H1 (cell line): ENCODE results near the gene SGMS2. TPM values are rescaled to one million over a fixed set of nuclear protein-coding genes. Genes with fewer than 3 reads are reported as not detected.

Experiments used
- CTCF ChIA-PET: fragments of 300-600 bp; sonication (Branson Sonifier 250); formaldehyde crosslinking; loops from one replicate; lab custom pipeline; 2021; ENCODE audit not compliant: partially characterized antibody; lab: Charles Lee
- POLR2A ChIA-PET: fragments of 300-600 bp; sonication (Branson Sonifier 250); formaldehyde crosslinking; loops from one replicate; lab custom pipeline; 2021; ENCODE audit warnings: inconsistent platforms; ENCODE audit not compliant: partially characterized antibody; lab: Charles Lee
- DNase-seq, 2 experiments: peaks; one replicate each; pipeline versions ENCODE4 v3.0.0 to v3.0.0-alpha.2; 2010 to 2022; ENCODE audit warnings: low spot score in 2 of 2, low read depth in 1 of 2, mixed read lengths in 1 of 2
- FAIRE-seq: peaks from 2 replicates; lab custom pipeline; 2011; peaks lifted over from hg19 to GRCh38; lab: Jason Lieb, UNC
- H2AFZ ChIP-seq: 2 replicates; pipeline ENCODE4 v1.8.1; 2012; ENCODE audit warnings: low read length, inconsistent platforms
- H2AK5ac ChIP-seq: 2 replicates; pipeline ENCODE4 v1.6.1; 2013; ENCODE audit warnings: low read depth, low read length
- H2BK120ac ChIP-seq: replicated peaks from 2 replicates; pipeline ENCODE3; 2013; ENCODE audit warnings: low read depth, low read length, inconsistent platforms
- H2BK12ac ChIP-seq: 2 replicates; pipeline ENCODE4 v1.6.1; 2013; ENCODE audit warnings: low read depth, low read length
- H2BK15ac ChIP-seq: 2 replicates; pipeline ENCODE4 v1.6.1; 2013; ENCODE audit warnings: low read length
- H2BK20ac ChIP-seq: 2 replicates; pipeline ENCODE4 v1.6.1; 2013; ENCODE audit warnings: low read length
- H2BK5ac ChIP-seq: 2 replicates; pipeline ENCODE4 v1.6.1; 2013; ENCODE audit warnings: low read depth, low read length
- H3K14ac ChIP-seq: 2 replicates; pipeline ENCODE4 v1.6.1; 2013; ENCODE audit warnings: inconsistent platforms; ENCODE audit not compliant: insufficient read length
- H3K18ac ChIP-seq: 2 replicates; pipeline ENCODE4 v1.6.1; 2013; ENCODE audit warnings: low read length; ENCODE audit errors: extremely low read depth
- H3K23ac ChIP-seq: 2 replicates; pipeline ENCODE4 v1.6.1; 2013; ENCODE audit warnings: inconsistent platforms; ENCODE audit not compliant: insufficient read length
- H3K23me2 ChIP-seq: 2 replicates; pipeline ENCODE4 v1.6.1; 2013; ENCODE audit warnings: low read depth, low read length
- H3K27ac ChIP-seq: 2 replicates; pipeline ENCODE4 v1.6.1; 2011; ENCODE audit warnings: low read depth, low read length, inconsistent platforms
- H3K27me3 ChIP-seq, 4 experiments: replicated peaks in 1 of 4; 1 replicate in 1 of 4; 2 replicates in 3 of 4; pipeline versions ENCODE4 v1.6.1 to v1.8.1; 2011 to 2013; ENCODE audit warnings: low read length in 3 of 4, mild to moderate bottlenecking in 3 of 4, inconsistent platforms in 2 of 4, mixed read lengths in 2 of 4, moderate library complexity in 1 of 4; ENCODE audit not compliant: control insufficient read depth in 3 of 4, insufficient read depth in 3 of 4; ENCODE audit errors: extremely low read depth in 1 of 4
- H3K36me3 ChIP-seq, 4 experiments: 2 replicates each; pipeline versions ENCODE4 v1.6.1 to v1.8.1; 2011 to 2013; ENCODE audit warnings: mild to moderate bottlenecking in 4 of 4, low read length in 3 of 4, moderate library complexity in 2 of 4, control low read depth in 1 of 4, inconsistent platforms in 1 of 4; ENCODE audit not compliant: insufficient read depth in 4 of 4, control insufficient read depth in 2 of 4
- H3K4ac ChIP-seq: replicated peaks from 2 replicates; pipeline ENCODE3; 2013; ENCODE audit warnings: low read length, low read depth, mixed read lengths, inconsistent platforms; ENCODE audit not compliant: insufficient read length
- H3K4me1 ChIP-seq, 4 experiments: replicated peaks in 1 of 4; 1 replicate in 1 of 4; 2 replicates in 3 of 4; pipeline versions ENCODE4 v1.6.1 to v1.8.1; 2011 to 2013; ENCODE audit warnings: low read length in 3 of 4, inconsistent platforms in 2 of 4, mixed read lengths in 1 of 4; ENCODE audit not compliant: insufficient read depth in 4 of 4, control insufficient read depth in 3 of 4
- H3K4me2 ChIP-seq, 2 experiments: 2 replicates each; pipeline versions ENCODE4 v1.6.1 to v1.8.1; 2011 to 2013; ENCODE audit warnings: low read depth in 2 of 2, low read length in 2 of 2, control low read depth in 1 of 2, inconsistent platforms in 1 of 2, mild to moderate bottlenecking in 1 of 2; ENCODE audit not compliant: insufficient read depth in 1 of 2
- H3K4me3 ChIP-seq, 4 experiments: fragments of 200-600, 300-600 bp in 1 of 4; sonication (generic), shearing (Covaris generic), sonication (Bioruptor Twin) in 1 of 4; 2 replicates each; pipeline versions ENCODE4 v1.5.1 to v1.8.1; 2011 to 2016; ENCODE audit warnings: low read length in 4 of 4, low read depth in 3 of 4, control low read depth in 2 of 4, inconsistent platforms in 2 of 4, mild to moderate bottlenecking in 2 of 4, mixed read lengths in 1 of 4, moderate library complexity in 1 of 4; ENCODE audit not compliant: insufficient read depth in 2 of 4; ENCODE audit errors: extremely low read depth in 1 of 4
- H3K56ac ChIP-seq: replicated peaks from 2 replicates; pipeline ENCODE3; 2013; ENCODE audit warnings: low read depth, mild to moderate bottlenecking, mixed read lengths, low read length, inconsistent platforms; ENCODE audit not compliant: insufficient read length
- H3K79me1 ChIP-seq: 2 replicates; pipeline ENCODE4 v1.6.1; 2013; ENCODE audit warnings: low read depth, low read length, control low read depth
- H3K79me2 ChIP-seq, 2 experiments: 2 replicates each; pipeline versions ENCODE4 v1.6.1 to v1.8.1; 2012 to 2013; ENCODE audit warnings: low read length in 2 of 2, mild to moderate bottlenecking in 2 of 2, inconsistent platforms in 1 of 2; ENCODE audit not compliant: insufficient read depth in 2 of 2, control insufficient read depth in 1 of 2
- H3K9ac ChIP-seq, 4 experiments: replicated peaks in 1 of 4; 1 replicate in 1 of 4; 2 replicates in 3 of 4; pipeline versions ENCODE4 v1.6.1 to v1.8.1; 2011 to 2013; ENCODE audit warnings: low read depth in 3 of 4, low read length in 3 of 4, control low read depth in 2 of 4, mild to moderate bottlenecking in 2 of 4, moderate library complexity in 2 of 4, inconsistent platforms in 1 of 4; ENCODE audit errors: extremely low read depth in 1 of 4
- H3K9me3 ChIP-seq, 2 experiments: 2 replicates each; pipeline versions ENCODE4 v1.6.1 to v1.8.1; 2012 to 2013; ENCODE audit warnings: mild to moderate bottlenecking in 2 of 2, moderate library complexity in 2 of 2, control low read depth in 1 of 2, inconsistent platforms in 1 of 2, low read depth in 1 of 2, low read length in 1 of 2, mixed read lengths in 1 of 2; ENCODE audit not compliant: insufficient read depth in 2 of 2
- H4K20me1 ChIP-seq, 2 experiments: replicated peaks in 1 of 2; 2 replicates each; pipeline versions ENCODE3 to v1.8.1; 2011 to 2013; ENCODE audit warnings: inconsistent platforms in 2 of 2, low read length in 2 of 2, mild to moderate bottlenecking in 1 of 2; ENCODE audit not compliant: insufficient read depth in 2 of 2, control insufficient read depth in 1 of 2
- H4K5ac ChIP-seq: 2 replicates; pipeline ENCODE4 v1.6.1; 2013; ENCODE audit warnings: low read length, low read depth, mixed read lengths, inconsistent platforms; ENCODE audit not compliant: insufficient read length
- H4K8ac ChIP-seq: 2 replicates; pipeline ENCODE4 v1.8.0; 2013; ENCODE audit warnings: mild to moderate bottlenecking, moderate library complexity, low read length, inconsistent platforms; ENCODE audit not compliant: insufficient read depth; ENCODE audit errors: extremely low read depth
- H4K91ac ChIP-seq: replicated peaks from 2 replicates; pipeline ENCODE3; 2013; ENCODE audit warnings: low read length, mixed read lengths, inconsistent platforms; ENCODE audit not compliant: insufficient read length
- GTF2F1 ChIP-seq: IDR thresholded peaks from 2 replicates; pipeline ENCODE4 v1.6.1; 2012; ENCODE audit warnings: low read depth, low read length, improper control_type of control experiment, borderline replicate concordance
- NANOG ChIP-seq: IDR thresholded peaks from 2 replicates; pipeline ENCODE4 v1.6.1; 2011; ENCODE audit warnings: low read length, low read depth, mild to moderate bottlenecking, inconsistent platforms; ENCODE audit not compliant: insufficient read depth, poor library complexity, severe bottlenecking
- SIRT6 ChIP-seq: IDR thresholded peaks from one replicate; pipeline ENCODE4 v1.7.1; 2012; ENCODE audit warnings: low read length, inconsistent platforms
- ZNF274 ChIP-seq: IDR thresholded peaks from 2 replicates; pipeline ENCODE4 v1.7.0; 2012; ENCODE audit warnings: low read length, borderline replicate concordance; ENCODE audit errors: extremely low read depth
- WGBS, 2 experiments: shearing (Covaris generic) in 1 of 2; methylation state at CpG; one replicate each; pipeline versions ENCODE4 v1.1.6 to v1.1.7; 2013 to 2015; ENCODE audit warnings: low lambda C conversion rate in 2 of 2, mixed read lengths in 2 of 2, inconsistent platforms in 1 of 2, low coverage in 1 of 2, missing lambda C conversion rate in 1 of 2; ENCODE audit not compliant: insufficient replicate concordance in 2 of 2, insufficient coverage in 1 of 2, insufficient read length in 1 of 2; ENCODE audit errors: extremely low coverage in 1 of 2, missing lambda C conversion rate in 1 of 2; 5-methylcytosine and 5-hydroxymethylcytosine counted together
- polyA plus RNA-seq, 7 experiments: library from polyadenylated mRNA; depleted of rRNA in 3 of 7; stranded (reverse) in 5 of 7; unstranded in 2 of 7; fragments of >200 nt in 5 of 7; fragments of 200-250 nt in 2 of 7; gene quantifications; 1 replicate in 5 of 7; 2 replicates in 1 of 7; 4 replicates in 1 of 7; pipeline versions ENCODE4 v1.2.1 to v1.2.3, GENCODE V29; 2011 to 2013; ENCODE audit warnings: missing spikeins in 2 of 7, mixed read lengths in 2 of 7
- total RNA-seq: library from RNA; stranded (reverse); fragmentation: NEBNext Ultra II Directional; extraction: Animal tissue kit (Norgen Biotek cat#: 25700); gene quantifications from 2 replicates; pipeline ENCODE4 v1.2.1, GENCODE V29; 2021
- TF ChIP-seq, protein P1 (sequence below): IDR thresholded peaks from 2 replicates; pipeline ENCODE4 v1.6.1; 2012; ENCODE audit warnings: low read length, inconsistent platforms

SGMS2 gene
- total and polyA plus RNA-seq, 2 of the 8 experiments (the other 6 are each of a cell fraction or from before 2014, with no cell fraction given), result 0.04 to 1.3 TPM

DNA sequence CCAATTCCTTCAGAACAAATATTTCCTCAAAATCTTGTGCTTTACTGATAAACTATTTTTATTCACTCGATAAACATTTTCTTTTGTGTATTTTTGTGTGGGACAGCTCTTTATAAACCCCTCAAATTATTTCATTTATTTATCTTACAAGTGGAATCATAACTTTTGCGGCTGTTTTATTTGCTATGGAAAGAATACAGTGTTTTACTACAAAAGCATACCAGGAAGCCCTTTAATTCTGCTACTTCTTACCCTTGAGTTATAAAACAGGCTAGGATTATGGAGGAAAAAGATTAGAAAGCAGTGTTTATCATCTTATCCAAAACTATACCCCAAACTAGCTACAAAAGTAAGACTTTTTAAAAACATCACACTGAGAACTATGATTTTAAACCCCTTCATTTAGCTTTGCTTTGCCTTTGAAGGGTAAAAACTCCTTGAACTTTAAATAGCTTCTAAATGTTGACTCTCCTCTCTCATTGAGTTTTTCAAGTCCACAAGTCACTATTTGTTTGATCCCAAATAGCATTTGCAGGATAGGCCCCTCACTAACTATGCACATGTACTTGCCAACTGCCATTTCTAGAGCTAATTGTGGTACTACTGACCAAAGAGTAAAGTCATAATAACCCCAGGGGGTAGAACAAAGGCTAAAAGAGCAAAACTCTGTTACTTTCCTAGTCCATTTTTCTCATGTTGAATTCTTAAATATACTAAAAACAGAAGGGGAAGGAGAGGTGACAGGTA is 45.8 kb upstream of the SGMS2 start:
- POLR2A ChIA-PET, result no interaction called here
- Histone ChIP-seq H2AK5ac (no peak overlapping the region), H4K20me1 (no peaks in the 10 kb centered on the region), H4K5ac (no peak overlapping the region), H2AFZ (no peak overlapping the region), H4K91ac (no peak overlapping the region), H2BK12ac (no peak overlapping the region), H3K27ac (no peak overlapping the region), H3K9ac (no peak overlapping the region), H3K4ac (no peak overlapping the region), H3K18ac (no peak overlapping the region), H3K23ac (no peak overlapping the region), H3K9me3 (peaks cover 22% of the 10 kb centered on the region in 2 experiments), H4K8ac (no peak overlapping the region), H2BK120ac (no peak overlapping the region), H2BK20ac (no peak overlapping the region), H2BK5ac (no peak overlapping the region), H3K14ac (no peak overlapping the region), H3K4me2 (no peak overlapping the region), H3K4me1 (no peaks in the 10 kb centered on the region), H3K27me3 (no peaks in the 10 kb centered on the region), H3K56ac (no peak overlapping the region), H3K79me1 (no peaks in the 10 kb centered on the region), H3K36me3 (peaks cover 0 to 2% (median 0%) of the 10 kb centered on the region in 4 experiments; a peak in 1 of 8 replicates), H2BK15ac (no peak overlapping the region), H3K4me3 (no peak overlapping the region), H3K79me2 (no peaks in the 10 kb centered on the region), H3K23me2 (no peaks in the 10 kb centered on the region; the same call in 1 of the 2 replicates)
- CTCF ChIA-PET, result interaction anchor here (1.0 kb wide), 1 partner anchor 12 kb away, joined by 3 read pairs; no protein-coding TSS in a partner anchor
- FAIRE-seq, result no peak
- no peak for DNase-seq
- 84% methylated on average over 2 of the region's 2 CpGs; no CpG with 5 or more reads in 1 of the 2 experiments for WGBS, 2 experiments
- TF ChIP-seq SIRT6, result no peak
- TF ChIP-seq ZNF274, result no peak
- TF ChIP-seq GTF2F1, result no peak
- TF ChIP-seq, protein P1, sequence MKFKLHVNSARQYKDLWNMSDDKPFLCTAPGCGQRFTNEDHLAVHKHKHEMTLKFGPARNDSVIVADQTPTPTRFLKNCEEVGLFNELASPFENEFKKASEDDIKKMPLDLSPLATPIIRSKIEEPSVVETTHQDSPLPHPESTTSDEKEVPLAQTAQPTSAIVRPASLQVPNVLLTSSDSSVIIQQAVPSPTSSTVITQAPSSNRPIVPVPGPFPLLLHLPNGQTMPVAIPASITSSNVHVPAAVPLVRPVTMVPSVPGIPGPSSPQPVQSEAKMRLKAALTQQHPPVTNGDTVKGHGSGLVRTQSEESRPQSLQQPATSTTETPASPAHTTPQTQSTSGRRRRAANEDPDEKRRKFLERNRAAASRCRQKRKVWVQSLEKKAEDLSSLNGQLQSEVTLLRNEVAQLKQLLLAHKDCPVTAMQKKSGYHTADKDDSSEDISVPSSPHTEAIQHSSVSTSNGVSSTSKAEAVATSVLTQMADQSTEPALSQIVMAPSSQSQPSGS, result no peak
- no peak for TF ChIP-seq NANOG
